ENCODE results near the gene ABCG2.
"Not testable (repeated sequence)": the region's sequence is repeated elsewhere in the genome, so short reads cannot be mapped to it uniquely, and the experiment has no call there.

The ABCG2 gene

GRCh38 chr4:88112856-88113255 lies 45.6 kb downstream of the ABCG2 start:
- H3K4me1 Mint-ChIP-seq = no peaks in the 10 kb centered on the region
- no peak for DNase-seq
- no peaks in the 10 kb centered on the region for H3K27me3 Mint-ChIP-seq
- no peak overlapping the region for H3K27ac Mint-ChIP-seq
- no peaks in the 10 kb centered on the region for H3K9me3 Mint-ChIP-seq
- no peak for ATAC-seq
- no peak overlapping the region for H3K4me3 Mint-ChIP-seq
- H3K36me3 Mint-ChIP-seq (ENCODE audit: low read depth) = no peaks in the 10 kb centered on the region

DNA sequence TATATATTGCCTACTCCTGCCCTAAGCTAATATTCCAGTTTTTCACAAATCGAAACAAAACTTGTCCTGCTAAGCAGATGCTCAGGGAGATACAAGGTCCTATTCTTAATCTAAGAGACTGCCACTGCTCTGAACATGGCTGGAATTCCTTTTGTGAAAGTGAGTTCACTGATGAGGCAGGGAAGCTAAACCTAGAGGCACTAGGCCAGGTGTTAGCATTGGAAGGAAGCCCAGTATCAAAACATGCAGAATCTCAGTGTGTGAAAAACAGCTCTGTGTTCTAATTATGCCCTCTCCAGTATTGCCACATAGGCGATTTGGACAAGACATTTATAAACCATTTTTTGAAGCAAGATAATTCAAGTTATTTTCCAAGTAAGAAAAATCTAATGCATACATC lies 47.6 kb downstream of the ABCG2 start:
- DNase-seq (no peak), ATAC-seq (no peak)
- Mint-ChIP-seq H3K4me1 (peaks cover 5% of the 10 kb centered on the region), H3K4me3 (no peak overlapping the region), H3K27me3 (no peaks in the 10 kb centered on the region), H3K9me3 (no peaks in the 10 kb centered on the region), H3K27ac (no peak overlapping the region), H3K36me3 (ENCODE audit: low read depth) (peaks cover 3% of the 10 kb centered on the region)

- H3K27ac Mint-ChIP-seq = no peak overlapping the region
Measured at GRCh38 chr4:88109123-88109881, 49.1 kb downstream of the ABCG2 start.

GRCh38 chr4:88108747-88109122 lies 49.7 kb downstream of the ABCG2 start:
- DNase-seq (no peak), ATAC-seq (no peak)
- H3K36me3 Mint-ChIP-seq (ENCODE audit: low read depth) = peaks cover 3% of the 10 kb centered on the region
- H3K4me3 Mint-ChIP-seq = no peak overlapping the region
- H3K4me1 Mint-ChIP-seq = peaks cover 8% of the 10 kb centered on the region
- H3K9me3 Mint-ChIP-seq = no peaks in the 10 kb centered on the region
- no peak overlapping the region for H3K27ac Mint-ChIP-seq
- H3K27me3 Mint-ChIP-seq = no peaks in the 10 kb centered on the region

More at GRCh38 chr4:88109123-88109881, 49.1 kb downstream of the ABCG2 start:
- Mint-ChIP-seq H3K27me3 (no peaks in the 10 kb centered on the region), H3K9me3 (no peaks in the 10 kb centered on the region), H3K4me3 (no peak overlapping the region), H3K36me3 (ENCODE audit: low read depth) (peaks cover 3% of the 10 kb centered on the region), H3K4me1 (peaks cover 8% of the 10 kb centered on the region)
- ATAC-seq (no peak), DNase-seq (no peak)

DNA sequence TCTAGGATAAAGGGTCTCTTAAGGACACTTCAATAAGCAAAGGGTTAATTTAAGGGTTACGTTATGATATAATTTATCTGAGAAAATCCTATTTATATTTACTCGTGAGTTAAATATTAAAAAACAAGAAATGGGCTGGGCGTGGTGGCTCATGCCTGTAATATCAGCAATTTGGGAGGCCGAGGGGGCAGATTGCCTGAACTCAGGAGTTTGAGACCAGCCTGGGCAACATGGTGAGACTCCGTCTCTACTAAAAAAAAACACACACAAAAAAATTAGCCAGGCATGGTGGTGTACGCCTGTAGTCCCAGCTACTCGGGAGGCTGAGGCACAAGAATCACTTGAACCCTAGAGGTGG lies 50.4 kb downstream of the ABCG2 start:
- ATAC-seq, H3K27me3 Mint-ChIP-seq, H3K4me1 Mint-ChIP-seq: not testable (repeated sequence)

GRCh38 chr4:88107406-88108107 lies 50.9 kb downstream of the ABCG2 start:
- peaks cover 8% of the 10 kb centered on the region for H3K4me1 Mint-ChIP-seq
- no peaks in the 10 kb centered on the region for H3K9me3 Mint-ChIP-seq
- H3K36me3 Mint-ChIP-seq (ENCODE audit: low read depth) = peaks cover 3% of the 10 kb centered on the region
- ATAC-seq = no peak
- peaks cover 2% of the 10 kb centered on the region for H3K27me3 Mint-ChIP-seq
- no peak for DNase-seq
- H3K4me3 Mint-ChIP-seq = no peak overlapping the region
- no peak overlapping the region for H3K27ac Mint-ChIP-seq

More for the DNA sequence above, 50.4 kb downstream of the ABCG2 start:
- H3K36me3 Mint-ChIP-seq (ENCODE audit: low read depth); H3K4me3 Mint-ChIP-seq; H3K9me3 Mint-ChIP-seq; H3K27ac Mint-ChIP-seq; DNase-seq: not testable (repeated sequence)

DNA sequence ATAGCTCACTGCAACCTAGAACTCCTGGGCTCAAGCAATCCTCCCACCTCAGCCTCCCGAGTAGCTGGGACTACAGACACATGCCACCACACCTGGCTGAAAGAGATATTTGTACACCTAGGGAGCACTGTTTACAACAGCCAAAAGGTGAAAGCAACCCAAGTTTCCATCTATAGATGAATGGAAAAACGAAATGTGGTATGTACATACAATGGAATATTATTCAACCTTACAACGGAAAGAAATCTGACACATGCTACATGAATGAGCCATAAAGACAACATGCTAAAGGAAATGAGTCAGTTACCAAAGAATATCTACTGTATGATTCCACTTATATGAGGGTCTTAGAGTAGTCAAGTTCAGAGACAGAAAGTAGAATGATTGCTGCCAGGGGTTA lies 52.2 kb downstream of the ABCG2 start:
- peaks cover 3% of the 10 kb centered on the region for H3K36me3 Mint-ChIP-seq (ENCODE audit: low read depth)
- ATAC-seq (peak; percentile 79), DNase-seq (no peak)
- peaks cover 8% of the 10 kb centered on the region for H3K4me1 Mint-ChIP-seq
- no peaks in the 10 kb centered on the region for H3K9me3 Mint-ChIP-seq
- no peak overlapping the region for H3K27ac Mint-ChIP-seq
- H3K27me3 Mint-ChIP-seq = peaks cover 2% of the 10 kb centered on the region
- H3K4me3 Mint-ChIP-seq = no peak overlapping the region

GRCh38 chr4:88104902-88105610 lies 53.4 kb downstream of the ABCG2 start:
- peaks cover 8% of the 10 kb centered on the region for H3K4me1 Mint-ChIP-seq
- no peak overlapping the region for H3K27ac Mint-ChIP-seq
- H3K9me3 Mint-ChIP-seq = no peaks in the 10 kb centered on the region
- peaks cover 3% of the 10 kb centered on the region for H3K36me3 Mint-ChIP-seq (ENCODE audit: low read depth)
- no peak for ATAC-seq
- peaks cover 5% of the 10 kb centered on the region for H3K27me3 Mint-ChIP-seq
- H3K4me3 Mint-ChIP-seq = no peak overlapping the region
- no peak for DNase-seq

DNA sequence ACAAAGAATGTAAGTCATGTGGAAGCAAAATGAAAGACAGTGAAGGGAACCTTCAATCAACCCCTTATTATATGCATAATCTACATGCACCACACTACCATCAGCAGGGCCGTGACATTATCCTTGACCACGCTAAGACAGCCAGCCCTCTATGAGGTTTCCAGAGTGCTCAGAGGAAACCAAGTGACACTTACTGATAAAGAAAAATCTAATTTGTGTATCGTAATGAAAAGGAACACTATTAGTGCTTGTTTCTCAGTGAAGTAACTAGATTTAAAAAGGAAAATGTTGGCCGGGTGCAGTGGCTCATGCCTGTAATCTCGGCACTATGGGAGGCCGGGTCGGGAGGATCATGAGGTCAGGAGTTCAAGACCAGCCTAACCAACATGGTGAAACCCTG lies 56.4 kb downstream of the ABCG2 start:
- no peak for ATAC-seq
- Mint-ChIP-seq H3K4me1 (peaks cover 8% of the 10 kb centered on the region), H3K27ac (no peak overlapping the region), H3K27me3 (peaks cover 13% of the 10 kb centered on the region), H3K36me3 (ENCODE audit: low read depth) (peaks cover 3% of the 10 kb centered on the region), H3K9me3 (no peaks in the 10 kb centered on the region), H3K4me3 (no peak overlapping the region)
- DNase-seq = no peak

DNA sequence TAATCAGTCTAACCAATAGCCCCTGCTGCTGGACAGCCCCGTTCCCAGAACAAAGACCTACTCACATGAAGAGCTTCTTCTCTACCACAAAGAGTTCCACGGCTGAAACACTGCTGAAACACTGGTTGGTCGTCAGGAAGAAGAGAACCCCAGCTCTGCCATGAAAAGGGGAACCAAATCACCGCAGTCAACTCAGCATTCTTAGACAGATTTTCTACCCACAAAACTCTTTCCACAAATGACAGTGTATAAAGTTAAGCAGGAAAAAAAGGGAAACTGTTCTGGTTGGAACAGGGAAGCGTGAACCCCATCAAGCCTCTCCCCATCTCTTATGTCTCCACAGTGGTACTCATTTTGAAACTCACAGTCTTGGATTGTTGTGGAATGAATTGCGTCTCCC lies 57.3 kb downstream of the ABCG2 start:
- no peaks in the 10 kb centered on the region for H3K9me3 Mint-ChIP-seq
- DNase-seq (no peak), ATAC-seq (no peak)
- H3K27ac Mint-ChIP-seq = no peak overlapping the region
- H3K36me3 Mint-ChIP-seq (ENCODE audit: low read depth) = no peaks in the 10 kb centered on the region
- H3K4me1 Mint-ChIP-seq = peaks cover 5% of the 10 kb centered on the region
- peaks cover 13% of the 10 kb centered on the region for H3K27me3 Mint-ChIP-seq
- H3K4me3 Mint-ChIP-seq = no peak overlapping the region

DNA sequence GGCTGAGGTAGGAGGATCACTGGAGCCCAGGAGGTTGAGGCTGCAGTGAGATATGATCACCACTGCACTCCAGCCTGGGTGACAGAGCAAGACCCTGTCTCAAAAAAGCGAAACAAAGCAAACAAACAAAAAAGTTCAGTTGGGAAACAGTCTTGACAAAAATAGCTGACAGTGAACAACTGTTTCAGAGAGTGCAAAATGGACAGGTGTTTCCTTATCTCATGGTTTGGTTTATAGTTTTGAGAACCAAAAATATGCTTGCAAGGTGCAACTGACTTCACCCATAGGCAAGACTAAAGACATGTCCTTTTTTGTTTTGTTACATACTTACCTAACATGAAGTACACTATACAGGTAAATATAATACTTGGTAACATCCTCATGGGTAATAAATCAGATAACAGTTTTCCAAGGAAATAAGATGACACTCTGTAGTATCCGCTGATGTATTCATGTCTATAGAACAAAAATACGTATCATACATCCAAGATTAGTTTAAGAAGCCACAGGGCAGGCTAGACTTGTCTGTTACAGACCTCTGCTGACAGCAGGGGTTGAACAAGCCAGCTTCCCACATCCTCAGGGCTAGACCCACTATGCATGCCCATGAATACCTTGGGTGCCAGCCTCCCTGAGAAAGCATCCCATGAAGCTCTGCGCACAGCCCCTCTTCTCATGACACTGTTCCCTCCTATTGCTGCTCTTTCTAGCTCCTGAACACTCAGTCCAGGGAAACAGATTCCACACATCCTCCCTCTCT lies 59.3 kb downstream of the ABCG2 start:
- ATAC-seq (no peak), DNase-seq (no peak)
- H3K27ac Mint-ChIP-seq = no peak overlapping the region
- no peak overlapping the region for H3K4me3 Mint-ChIP-seq
- H3K4me1 Mint-ChIP-seq = no peaks in the 10 kb centered on the region
- no peaks in the 10 kb centered on the region for H3K9me3 Mint-ChIP-seq
- no peaks in the 10 kb centered on the region for H3K36me3 Mint-ChIP-seq (ENCODE audit: low read depth)
- H3K27me3 Mint-ChIP-seq = peaks cover 13% of the 10 kb centered on the region

GRCh38 chr4:88097781-88098180 lies 60.7 kb downstream of the ABCG2 start:
- Mint-ChIP-seq H3K9me3 (no peaks in the 10 kb centered on the region), H3K27me3 (peaks cover 10% of the 10 kb centered on the region), H3K4me3 (no peak overlapping the region), H3K27ac (no peak overlapping the region), H3K36me3 (ENCODE audit: low read depth) (no peaks in the 10 kb centered on the region), H3K4me1 (no peaks in the 10 kb centered on the region)
- ATAC-seq (no peak), DNase-seq (no peak)

DNA sequence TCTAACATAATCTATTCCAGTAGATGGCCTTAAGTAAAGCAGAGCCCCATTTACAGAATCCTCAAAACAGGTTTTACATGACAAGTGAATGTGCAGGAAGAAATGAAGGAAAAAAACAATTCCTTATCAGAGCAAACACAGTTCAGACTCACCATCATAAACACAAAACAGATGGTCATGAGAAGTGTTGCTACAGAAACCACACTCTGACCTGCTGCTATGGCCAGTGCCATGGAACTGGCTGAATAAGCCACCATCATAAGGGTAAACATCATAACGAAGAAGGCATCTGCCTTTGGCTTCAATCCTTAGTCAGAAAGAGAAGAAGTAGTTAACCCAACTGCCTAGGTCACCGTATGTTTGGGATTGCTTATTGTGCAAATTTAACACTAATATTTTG lies 61.1 kb downstream of the ABCG2 start:
- DNase-seq (no peak), ATAC-seq (no peak)
- Mint-ChIP-seq H3K9me3 (no peaks in the 10 kb centered on the region), H3K27me3 (peaks cover 10% of the 10 kb centered on the region), H3K36me3 (ENCODE audit: low read depth) (no peaks in the 10 kb centered on the region), H3K27ac (no peak overlapping the region), H3K4me1 (no peaks in the 10 kb centered on the region), H3K4me3 (no peak overlapping the region)

DNA sequence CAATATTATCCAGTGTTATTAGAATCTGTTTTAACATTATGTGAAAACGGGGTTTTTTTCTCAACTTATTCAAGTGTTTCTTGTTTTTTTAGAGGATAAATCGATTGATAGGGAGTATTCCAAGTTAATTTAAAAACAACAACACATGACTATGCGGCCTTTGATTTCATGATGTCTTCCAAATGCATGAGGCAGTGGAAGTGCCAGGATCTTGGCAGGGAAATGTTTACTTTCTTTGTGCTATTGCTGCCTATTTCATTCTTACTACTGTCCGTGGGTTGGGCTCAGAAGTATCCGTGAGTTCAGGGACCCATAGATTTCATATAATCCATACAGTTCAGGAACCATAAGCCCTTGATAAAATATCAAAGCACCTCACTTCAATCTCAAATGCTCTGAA lies 64.6 kb downstream of the ABCG2 start:
- no peaks in the 10 kb centered on the region for H3K9me3 Mint-ChIP-seq
- no peaks in the 10 kb centered on the region for H3K4me1 Mint-ChIP-seq
- H3K27ac Mint-ChIP-seq = no peak overlapping the region
- no peaks in the 10 kb centered on the region for H3K27me3 Mint-ChIP-seq
- H3K4me3 Mint-ChIP-seq = no peak overlapping the region
- DNase-seq (no peak), ATAC-seq (no peak)
- H3K36me3 Mint-ChIP-seq (ENCODE audit: low read depth) = no peaks in the 10 kb centered on the region

All from activated naive CD8-positive, alpha-beta T cell treated with anti-CD3 and anti-CD28 coated beads, Interleukin-2, amount 50 U/mL, for 24 hours (primary cell).